GM12892 (cell line): Measurements from ENCODE around the gene CLCF1.

Source experiments
- POLR2A ChIP-seq: IDR thresholded peaks from 2 replicates; pipeline ENCODE4 v1.6.1; 2011; ENCODE audit warnings: low read depth, low read length, control low read depth
- TAF1 ChIP-seq: IDR thresholded peaks from 2 replicates; pipeline ENCODE4 v1.6.1; 2011; ENCODE audit warnings: low read depth, mild to moderate bottlenecking, control low read depth, low read length, borderline replicate concordance

GRCh38 chr11:67321313-67321871 lies 52.0 kb downstream of the CLCF1 start:
- TF ChIP-seq POLR2A (no peak), TAF1 (no peak)
